IMR-90 (cell line): Measurements from ENCODE around the gene EPHX1. TPM values are rescaled to one million over a fixed set of nuclear protein-coding genes. Genes with fewer than 3 reads are reported as not detected.

ENCODE experiments used
- ATAC-seq: fragments of 200-7000 bp; cut with Tn5 transposase; 2 replicates; pipeline ENCODE4 v1.9.1; 2020; ENCODE audit warnings: low read depth, mild to moderate bottlenecking, moderate library complexity
- BruUV-seq: library from RNA; stranded (reverse); fragments of 400-500 nt; replicated peaks from 2 replicates; lab custom pipeline; 2021; lab: Mats Ljungman, UMichigan
- CTCF ChIA-PET: fragments of 300-600 bp; formaldehyde crosslinking; extraction: SDS; loops from one replicate; lab custom pipeline; 2021; ENCODE audit warnings: antibody characterized with exemption; lab: Yijun Ruan, JAX
- POLR2A ChIA-PET: fragments of 300-600 bp; sonication (Branson Sonifier 250); formaldehyde crosslinking; loops from one replicate; lab custom pipeline; 2022; ENCODE audit warnings: antibody characterized with exemption; ENCODE audit not compliant: unreplicated experiment; lab: Charles Lee
- DNase-seq: peaks from one replicate; pipeline ENCODE4 v3.0.0; 2013
- H2AFZ ChIP-seq: replicated peaks from 2 replicates; pipeline ENCODE3; 2013; ENCODE audit warnings: low read length, mild to moderate bottlenecking; ENCODE audit not compliant: poor library complexity
- H2AK5ac ChIP-seq: 2 replicates; pipeline ENCODE4 v1.6.1; 2013; ENCODE audit warnings: low read depth, low read length, inconsistent platforms
- H2AK9ac ChIP-seq: replicated peaks from 2 replicates; pipeline ENCODE3; 2013; ENCODE audit warnings: mild to moderate bottlenecking, low read depth, low read length, moderate library complexity; ENCODE audit not compliant: poor library complexity
- H2BK120ac ChIP-seq: 2 replicates; pipeline ENCODE4 v1.6.1; 2013; ENCODE audit warnings: low read depth, low read length, inconsistent platforms
- H2BK15ac ChIP-seq: 3 replicates; pipeline ENCODE4 v1.6.1; 2013; ENCODE audit warnings: low read depth, low read length, inconsistent platforms
- H2BK20ac ChIP-seq: 2 replicates; pipeline ENCODE4 v1.6.1; 2013; ENCODE audit warnings: low read depth, mild to moderate bottlenecking, inconsistent platforms, low read length, moderate library complexity
- H2BK5ac ChIP-seq: 2 replicates; pipeline ENCODE4 v1.6.1; 2013; ENCODE audit warnings: mild to moderate bottlenecking, low read depth, low read length, inconsistent platforms; ENCODE audit not compliant: poor library complexity, severe bottlenecking
- H3K14ac ChIP-seq: replicated peaks from 2 replicates; pipeline ENCODE4 v1.6.1; 2013; ENCODE audit warnings: low read depth, low read length, inconsistent platforms
- H3K18ac ChIP-seq: 2 replicates; pipeline ENCODE4 v1.6.1; 2013; ENCODE audit warnings: low read depth, low read length, control low read depth
- H3K23ac ChIP-seq: 2 replicates; pipeline ENCODE4 v1.6.1; 2013; ENCODE audit warnings: low read depth, low read length, inconsistent platforms
- H3K27ac ChIP-seq: 2 replicates; pipeline ENCODE4 v1.5.1; 2013; ENCODE audit warnings: mild to moderate bottlenecking, control low read depth, low read length; ENCODE audit not compliant: insufficient read depth
- H3K27me3 ChIP-seq: 2 replicates; pipeline ENCODE4 v1.6.1; 2013; ENCODE audit warnings: low read length; ENCODE audit not compliant: control insufficient read depth, insufficient read depth
- H3K36me3 ChIP-seq: 2 replicates; pipeline ENCODE4 v1.6.1; 2013; ENCODE audit warnings: low read length, mixed read lengths; ENCODE audit not compliant: control insufficient read depth, insufficient read depth
- H3K4ac ChIP-seq: 2 replicates; pipeline ENCODE4 v1.6.1; 2013; ENCODE audit warnings: low read depth, low read length, inconsistent platforms
- H3K4me1 ChIP-seq: 2 replicates; pipeline ENCODE4 v1.6.1; 2013; ENCODE audit warnings: low read length, mixed read lengths; ENCODE audit not compliant: control insufficient read depth, insufficient read depth
- H3K4me2 ChIP-seq: 2 replicates; pipeline ENCODE4 v1.6.1; 2013; ENCODE audit warnings: low read depth, mild to moderate bottlenecking, control low read depth, low read length, moderate library complexity
- H3K4me3 ChIP-seq: 2 replicates; pipeline ENCODE4 v1.5.1; 2013; ENCODE audit warnings: low read depth, mild to moderate bottlenecking, control low read depth, low read length, moderate library complexity; ENCODE audit not compliant: insufficient read depth
- H3K56ac ChIP-seq: 2 replicates; pipeline ENCODE4 v1.6.1; 2013; ENCODE audit warnings: low read length, inconsistent platforms; ENCODE audit not compliant: insufficient read depth; ENCODE audit errors: extremely low read depth
- H3K79me1 ChIP-seq, 2 experiments: 2 replicates each; pipeline ENCODE4 v1.6.1; 2013; ENCODE audit warnings: low read length in 2 of 2, inconsistent platforms in 1 of 2, low read depth in 1 of 2
- H3K9ac ChIP-seq: 2 replicates; pipeline ENCODE4 v1.6.1; 2013; ENCODE audit warnings: low read depth, low read length, control low read depth
- H3K9me1 ChIP-seq: 2 replicates; pipeline ENCODE4 v1.6.1; 2013; ENCODE audit warnings: low read length, inconsistent platforms; ENCODE audit not compliant: insufficient read depth
- H3K9me3 ChIP-seq: 2 replicates; pipeline ENCODE4 v1.6.1; 2013; ENCODE audit warnings: low read length; ENCODE audit not compliant: control insufficient read depth, insufficient read depth
- H4K20me1 ChIP-seq: 2 replicates; pipeline ENCODE4 v1.6.1; 2013; ENCODE audit warnings: low read length, inconsistent platforms; ENCODE audit not compliant: insufficient read depth
- H4K5ac ChIP-seq: 2 replicates; pipeline ENCODE4 v1.6.1; 2013; ENCODE audit warnings: mild to moderate bottlenecking, low read depth, low read length, control low read depth
- H4K8ac ChIP-seq, 2 experiments: 2 replicates each; pipeline ENCODE4 v1.6.1; 2013; ENCODE audit warnings: low read depth in 2 of 2, low read length in 2 of 2, control low read depth in 1 of 2, inconsistent platforms in 1 of 2
- H4K91ac ChIP-seq: 2 replicates; pipeline ENCODE4 v1.6.1; 2013; ENCODE audit warnings: low read depth, low read length, inconsistent platforms; ENCODE audit not compliant: insufficient read depth
- BHLHE40 ChIP-seq: fragments of 150-350 bp; IDR thresholded peaks from 2 replicates; pipeline ENCODE4 v1.6.1; 2016; ENCODE audit warnings: mild to moderate bottlenecking, low read depth, low read length
- CEBPB ChIP-seq: IDR thresholded peaks from 2 replicates; pipeline ENCODE4 v1.6.1; 2012; ENCODE audit warnings: low read depth, low read length, improper control_type of control experiment
- CHD1 ChIP-seq: IDR thresholded peaks from 2 replicates; pipeline ENCODE4 v1.6.1; 2012; ENCODE audit warnings: low read depth, low read length, improper control_type of control experiment
- CTCF ChIP-seq: conservative IDR thresholded peaks from 2 replicates; pipeline ENCODE4 v1.5.1; 2012; ENCODE audit warnings: mild to moderate bottlenecking, low read depth, low read length, improper control_type of control experiment
- FOS ChIP-seq: fragments of 150-350 bp; IDR thresholded peaks from 2 replicates; pipeline ENCODE4 v1.6.1; 2016; ENCODE audit warnings: low read depth, low read length
- MAFK ChIP-seq: IDR thresholded peaks from 2 replicates; pipeline ENCODE4 v1.6.1; 2012; ENCODE audit warnings: low read depth, low read length, improper control_type of control experiment
- MAZ ChIP-seq: IDR thresholded peaks from 2 replicates; pipeline ENCODE4 v1.6.1; 2012; ENCODE audit warnings: low read depth, mild to moderate bottlenecking, low read length, improper control_type of control experiment, moderate library complexity, borderline replicate concordance
- NFE2L2 ChIP-seq: fragments of 150-350 bp; IDR thresholded peaks from 2 replicates; pipeline ENCODE4 v1.6.1; 2016; ENCODE audit warnings: low read depth, mild to moderate bottlenecking, low read length
- POLR2A ChIP-seq: IDR thresholded peaks from 2 replicates; pipeline ENCODE4 v1.6.1; 2012; ENCODE audit warnings: mild to moderate bottlenecking, low read depth, low read length
- RAD21 ChIP-seq: IDR thresholded peaks from 2 replicates; pipeline ENCODE4 v1.6.1; 2012; ENCODE audit warnings: low read length, improper control_type of control experiment
- RCOR1 ChIP-seq: IDR thresholded peaks from 2 replicates; pipeline ENCODE4 v1.6.1; 2012; ENCODE audit warnings: mild to moderate bottlenecking, low read length, improper control_type of control experiment; ENCODE audit not compliant: insufficient replicate concordance
- RFX5 ChIP-seq: IDR thresholded peaks from 2 replicates; pipeline ENCODE4 v1.8.0; 2012; ENCODE audit warnings: low read depth, mild to moderate bottlenecking, low read length, moderate library complexity
- SMC3 ChIP-seq: fragments of 150-350 bp; IDR thresholded peaks from 2 replicates; pipeline ENCODE4 v1.6.1; 2016; ENCODE audit warnings: low read depth, mild to moderate bottlenecking, antibody characterized with exemption, low read length, moderate library complexity
- WGBS, 2 experiments: methylation state at CpG; one replicate each; pipeline versions ENCODE4 v1.1.5 to v1.1.7; 2013; ENCODE audit warnings: missing lambda C conversion rate in 2 of 2; ENCODE audit not compliant: insufficient read length in 1 of 2; ENCODE audit errors: extremely low coverage in 2 of 2; 5-methylcytosine and 5-hydroxymethylcytosine counted together
- dilution Hi-C: fragments of 300-500 bp; cut with HindIII; formaldehyde crosslinking; loops from one replicate; pipeline ENCODE4 v1.14.3; 2018; ENCODE audit warnings: low sequenced_read_pairs; ENCODE audit not compliant: unreplicated experiment
- in situ Hi-C: fragments of 300-500 bp; cut with MboI; formaldehyde crosslinking; loops from 3 replicates; pipeline ENCODE4 v1.14.3; 2019; ENCODE audit warnings: low sequenced_read_pairs, inconsistent platforms, mixed read lengths
- intact Hi-C: fragments of 100-400 bp; cut with micrococcal nuclease; formaldehyde crosslinking; loops from 2 replicates; pipeline ENCODE4 v1.10.0; 2022
- polyA plus RNA-seq, 3 experiments: library from polyadenylated mRNA; depleted of rRNA; stranded (reverse); fragments of >200 nt; gene quantifications; 2 replicates each; pipeline ENCODE4 v1.2.3, GENCODE V29; 2012; ENCODE audit warnings: low replicate concordance in 1 of 3
- total RNA-seq: library from RNA; depleted of rRNA; stranded (reverse); fragments of >200 nt; gene quantifications from 2 replicates; pipeline ENCODE4 v1.2.3, GENCODE V29; 2012
- TF ChIP-seq, protein P1 (sequence below): fragments of 150-350 bp; IDR thresholded peaks from 2 replicates; pipeline ENCODE4 v1.6.1; 2016; ENCODE audit warnings: low read depth, mild to moderate bottlenecking, low read length, moderate library complexity, borderline replicate concordance
- TF ChIP-seq, protein P2 (sequence below): fragments of 150-350 bp; IDR thresholded peaks from 2 replicates; pipeline ENCODE4 v1.6.1; 2017; ENCODE audit warnings: mild to moderate bottlenecking, antibody characterized with exemption, low read length, low read depth

Gene EPHX1
- total and polyA plus RNA-seq, 2 of the 4 experiments (the other 2 are of a cell fraction) = 20.3 to 46.3 TPM

- in situ Hi-C loops = loop anchor here (10.0 kb wide), 1 partner anchor 370 kb away; no protein-coding TSS in a partner anchor
- CTCF ChIA-PET = interaction anchor here (1.1 kb wide), 1 partner anchor 28 kb away, joined by 3 read pairs; no protein-coding TSS in a partner anchor
- Histone ChIP-seq H3K79me1 (no peaks in the 10 kb centered on the region), H3K56ac (no peak overlapping the region), H3K27me3 (no peaks in the 10 kb centered on the region), H2AK5ac (no peak overlapping the region), H3K9ac (no peak overlapping the region), H4K8ac (no peak overlapping the region), H3K4me3 (no peak overlapping the region), H3K36me3 (peaks cover 37% of the 10 kb centered on the region), H3K4me1 (peaks cover 3% of the 10 kb centered on the region; the same call in 1 of the 2 replicates), H3K14ac (no peak overlapping the region), H4K20me1 (no peaks in the 10 kb centered on the region), H3K4me2 (no peak overlapping the region), H2BK20ac (no peak overlapping the region), H2BK120ac (no peak overlapping the region), H2AK9ac (no peak overlapping the region), H3K18ac (no peak overlapping the region), H4K5ac (no peak overlapping the region), H3K9me3 (no peaks in the 10 kb centered on the region), H4K91ac (no peak overlapping the region), H2AFZ (no peak overlapping the region), H3K9me1 (peaks cover 6% of the 10 kb centered on the region; the same call in 1 of the 2 replicates), H3K4ac (no peak overlapping the region), H3K23ac (no peak overlapping the region), H2BK15ac (no peak overlapping the region), H3K27ac (no peak overlapping the region), H2BK5ac (no peak overlapping the region)
- dilution Hi-C loops = no loop called here
- intact Hi-C loops = loop anchor here (5.0 to 10.0 kb wide), 2 partner anchors 68 to 130 kb away; partner anchors contain the start of gene SRP9
- TF ChIP-seq BHLHE40 (no peak), MAZ (no peak), SMC3 (no peak), POLR2A (no peak), FOS (no peak), NFE2L2 (no peak), CHD1 (no peak), RFX5 (no peak), CEBPB (no peak), RCOR1 (no peak), RAD21 (no peak), CTCF (no peak), MAFK (no peak)
- TF ChIP-seq, protein P1, sequence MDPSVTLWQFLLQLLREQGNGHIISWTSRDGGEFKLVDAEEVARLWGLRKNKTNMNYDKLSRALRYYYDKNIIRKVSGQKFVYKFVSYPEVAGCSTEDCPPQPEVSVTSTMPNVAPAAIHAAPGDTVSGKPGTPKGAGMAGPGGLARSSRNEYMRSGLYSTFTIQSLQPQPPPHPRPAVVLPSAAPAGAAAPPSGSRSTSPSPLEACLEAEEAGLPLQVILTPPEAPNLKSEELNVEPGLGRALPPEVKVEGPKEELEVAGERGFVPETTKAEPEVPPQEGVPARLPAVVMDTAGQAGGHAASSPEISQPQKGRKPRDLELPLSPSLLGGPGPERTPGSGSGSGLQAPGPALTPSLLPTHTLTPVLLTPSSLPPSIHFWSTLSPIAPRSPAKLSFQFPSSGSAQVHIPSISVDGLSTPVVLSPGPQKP = no peak
- TF ChIP-seq, protein P2, sequence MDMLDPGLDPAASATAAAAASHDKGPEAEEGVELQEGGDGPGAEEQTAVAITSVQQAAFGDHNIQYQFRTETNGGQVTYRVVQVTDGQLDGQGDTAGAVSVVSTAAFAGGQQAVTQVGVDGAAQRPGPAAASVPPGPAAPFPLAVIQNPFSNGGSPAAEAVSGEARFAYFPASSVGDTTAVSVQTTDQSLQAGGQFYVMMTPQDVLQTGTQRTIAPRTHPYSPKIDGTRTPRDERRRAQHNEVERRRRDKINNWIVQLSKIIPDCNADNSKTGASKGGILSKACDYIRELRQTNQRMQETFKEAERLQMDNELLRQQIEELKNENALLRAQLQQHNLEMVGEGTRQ = no peak
- no TSS peak for BruUV-seq
- no peak for ATAC-seq
- POLR2A ChIA-PET = interaction anchor here (0.7 kb wide), 1 partner anchor 337 kb away, joined by 3 read pairs; no protein-coding TSS in a partner anchor
- no CpG with 5 or more reads among the region's 14 CpGs for WGBS, 2 experiments
- no peak for DNase-seq
Measured at GRCh38 chr1:225845097-225845496, 35.2 kb downstream of the EPHX1 start.
